Right lobe of liver (tissue), 6 donors: ENCODE results near the gene LMX1B. TPM values are rescaled to one million over a fixed set of nuclear protein-coding genes. Genes with fewer than 3 reads are reported as not detected.

ENCODE experiments used
- ATAC-seq, 4 donors: fragments of 200-7000 bp; cut with Tn5 transposase; one replicate each; pipeline ENCODE4 v1.9.1; 2020; ENCODE audit warnings: mild to moderate bottlenecking in 4 of 4, moderate library complexity in 4 of 4
- DNase-seq, 3 donors: peaks; one replicate each; pipeline ENCODE4 v3.0.0-alpha.2; 2020
- H3K27ac ChIP-seq, 3 donors: fragments of 200-600 bp; one replicate each; pipeline ENCODE4 v1.8.0; 2022
- H3K27me3 ChIP-seq, 2 donors: fragments of 200-600 bp; one replicate each; pipeline ENCODE4 v1.8.0; 2022
- H3K36me3 ChIP-seq, 4 donors: fragments of 200-600 bp; sonication (generic) in 1 of 4; one replicate each; pipeline versions ENCODE4 v1.5.1 to v1.8.0; 2017 to 2022; ENCODE audit warnings: control low read depth in 1 of 4
- H3K4me1 ChIP-seq, 4 donors: fragments of 200-600 bp; sonication (generic) in 1 of 4; one replicate each; pipeline versions ENCODE4 v1.5.1 to v1.8.0; 2017 to 2022; ENCODE audit warnings: control low read depth in 1 of 4
- H3K4me3 ChIP-seq, 3 donors: fragments of 200-600 bp; one replicate each; pipeline ENCODE4 v1.8.0; 2022
- H3K9me3 ChIP-seq, 4 donors: fragments of 200-600 bp; sonication (generic) in 1 of 4; one replicate each; pipeline versions ENCODE4 v1.5.1 to v1.8.0; 2017 to 2022; ENCODE audit warnings: control low read depth in 1 of 4
- POLR2A ChIP-seq: fragments of 450-650 bp; IDR thresholded peaks from one replicate; pipeline ENCODE4 v1.6.1; 2017; ENCODE audit warnings: antibody characterized with exemption, mild to moderate bottlenecking
- WGBS: methylation state at CpG from one replicate; pipeline ENCODE4 v1.1.6; 2018; ENCODE audit warnings: low coverage, low lambda C conversion rate; ENCODE audit not compliant: insufficient coverage; ENCODE audit errors: missing lambda C conversion rate; 5-methylcytosine and 5-hydroxymethylcytosine counted together
- intact Hi-C, 2 donors: fragments of 100-400 bp; cut with DNase I; formaldehyde crosslinking; loops; one replicate each; pipeline versions ENCODE4 v1.11.2 to v1.14.1; 2022
- total RNA-seq, 6 experiments: library from RNA; depleted of rRNA in 2 of 6; stranded (reverse); fragments of >200 nt in 2 of 6; fragmentation: NEBNext Ultra II Directional in 3 of 6; extraction: Animal tissue kit (Norgen Biotek cat#: 25700) in 3 of 6; gene quantifications; one replicate each; pipeline versions ENCODE4 v1.1.0 to v1.2.4, GENCODE V29; 2016 to 2023
- TF ChIP-seq, protein P1 (sequence below), 4 donors: fragments of 200-600 bp in 3 of 4; fragments of 450-650 bp in 1 of 4; IDR thresholded peaks; one replicate each; pipeline versions ENCODE4 v1.5.1 to v1.8.0; 2016 to 2022; ENCODE audit warnings: antibody characterized with exemption in 4 of 4, mild to moderate bottlenecking in 2 of 4
- donor health status: DM: no; HTN: yes; CAD: no.
- donor health status: DM: no; HTN: no; CAD: no.
- donor health status: DM: no; HTN: no; CAD: no.
- donor health status: DM: no; HTN: yes; CAD: no.
- donor health status: DM: no; HTN: yes; CAD: no.

LMX1B gene
- total RNA-seq, 6 experiments from 2014 or later, result not detected

- no peak for ATAC-seq
- intact Hi-C loops, result no loop called here
- Histone ChIP-seq H3K27me3 (peaks cover 0 to 40% of the 10 kb centered on the region in 2 donors), H3K9me3 (no peaks in the 10 kb centered on the region), H3K4me1 (peaks cover 0 to 11% (median under 1%) of the 10 kb centered on the region in 4 donors), H3K36me3 (no peaks in the 10 kb centered on the region), H3K27ac (no peak overlapping the region), H3K4me3 (no peak overlapping the region)
- 27% methylated on average over 15 of the region's 18 CpGs for WGBS
- TF ChIP-seq POLR2A, result no peak
- TF ChIP-seq, protein P1, sequence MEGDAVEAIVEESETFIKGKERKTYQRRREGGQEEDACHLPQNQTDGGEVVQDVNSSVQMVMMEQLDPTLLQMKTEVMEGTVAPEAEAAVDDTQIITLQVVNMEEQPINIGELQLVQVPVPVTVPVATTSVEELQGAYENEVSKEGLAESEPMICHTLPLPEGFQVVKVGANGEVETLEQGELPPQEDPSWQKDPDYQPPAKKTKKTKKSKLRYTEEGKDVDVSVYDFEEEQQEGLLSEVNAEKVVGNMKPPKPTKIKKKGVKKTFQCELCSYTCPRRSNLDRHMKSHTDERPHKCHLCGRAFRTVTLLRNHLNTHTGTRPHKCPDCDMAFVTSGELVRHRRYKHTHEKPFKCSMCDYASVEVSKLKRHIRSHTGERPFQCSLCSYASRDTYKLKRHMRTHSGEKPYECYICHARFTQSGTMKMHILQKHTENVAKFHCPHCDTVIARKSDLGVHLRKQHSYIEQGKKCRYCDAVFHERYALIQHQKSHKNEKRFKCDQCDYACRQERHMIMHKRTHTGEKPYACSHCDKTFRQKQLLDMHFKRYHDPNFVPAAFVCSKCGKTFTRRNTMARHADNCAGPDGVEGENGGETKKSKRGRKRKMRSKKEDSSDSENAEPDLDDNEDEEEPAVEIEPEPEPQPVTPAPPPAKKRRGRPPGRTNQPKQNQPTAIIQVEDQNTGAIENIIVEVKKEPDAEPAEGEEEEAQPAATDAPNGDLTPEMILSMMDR (IDR thresholded peaks at IDR 0.05), result no peak
- DNase-seq, result no peak
Measured at GRCh38 chr9:126617003-126617822, 3.5 kb downstream of the LMX1B start.

- Histone ChIP-seq H3K9me3 (no peaks in the 10 kb centered on the region), H3K27me3 (peaks cover under 1 to 39% of the 10 kb centered on the region in 2 donors), H3K4me3 (no peak overlapping the region), H3K27ac (no peak overlapping the region), H3K4me1 (peaks cover 0 to 6% (median under 1%) of the 10 kb centered on the region in 4 donors), H3K36me3 (no peaks in the 10 kb centered on the region)
- 5% methylated on average over 12 of the region's 12 CpGs for WGBS
- DNase-seq (peak in 1 of 3 donors; percentile 15), ATAC-seq (no peak)
- intact Hi-C loops, result no loop called here
- TF ChIP-seq, protein P1 (IDR thresholded peaks at IDR 0.05), result no peak
- no peak for TF ChIP-seq POLR2A
Measured at GRCh38 chr9:126617823-126618165, 4.1 kb downstream of the LMX1B start.

DNA sequence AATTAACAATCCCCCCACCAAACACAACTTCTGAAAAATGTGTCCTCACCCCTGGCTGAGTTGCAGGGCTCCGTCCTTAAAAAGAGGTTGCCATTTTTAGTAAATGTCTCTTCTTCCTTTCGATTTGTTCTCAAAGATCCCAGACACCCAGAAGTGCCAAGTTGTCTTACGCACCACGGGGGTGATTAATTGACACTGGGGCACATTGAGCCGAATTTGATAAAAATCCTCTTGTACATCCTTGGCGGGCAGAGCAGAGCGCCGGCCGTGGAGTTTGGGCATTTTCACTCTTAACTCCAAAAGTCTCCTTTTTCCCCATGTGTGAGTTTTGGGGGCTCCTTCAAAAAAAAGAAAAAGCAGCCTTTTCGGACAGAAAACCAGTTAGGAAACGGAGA, 4.5 kb downstream of the LMX1B start:
- ATAC-seq (no peak), DNase-seq (peak in 1 of 3 donors; percentile 7)
- no peaks in the 10 kb centered on the region for H3K9me3 ChIP-seq
- peaks cover 4 to 39% of the 10 kb centered on the region in 2 donors for H3K27me3 ChIP-seq
- no peaks in the 10 kb centered on the region for H3K36me3 ChIP-seq
- no peak overlapping the region for H3K27ac ChIP-seq
- no peak overlapping the region for H3K4me3 ChIP-seq
- intact Hi-C loops, result no loop called here
- TF ChIP-seq, protein P1 (IDR thresholded peaks at IDR 0.05), result no peak
- no peak for TF ChIP-seq POLR2A
- WGBS, result 4% methylated on average over 11 of the region's 11 CpGs
- peaks cover 0 to 4% (median under 1%) of the 10 kb centered on the region in 4 donors for H3K4me1 ChIP-seq

DNA sequence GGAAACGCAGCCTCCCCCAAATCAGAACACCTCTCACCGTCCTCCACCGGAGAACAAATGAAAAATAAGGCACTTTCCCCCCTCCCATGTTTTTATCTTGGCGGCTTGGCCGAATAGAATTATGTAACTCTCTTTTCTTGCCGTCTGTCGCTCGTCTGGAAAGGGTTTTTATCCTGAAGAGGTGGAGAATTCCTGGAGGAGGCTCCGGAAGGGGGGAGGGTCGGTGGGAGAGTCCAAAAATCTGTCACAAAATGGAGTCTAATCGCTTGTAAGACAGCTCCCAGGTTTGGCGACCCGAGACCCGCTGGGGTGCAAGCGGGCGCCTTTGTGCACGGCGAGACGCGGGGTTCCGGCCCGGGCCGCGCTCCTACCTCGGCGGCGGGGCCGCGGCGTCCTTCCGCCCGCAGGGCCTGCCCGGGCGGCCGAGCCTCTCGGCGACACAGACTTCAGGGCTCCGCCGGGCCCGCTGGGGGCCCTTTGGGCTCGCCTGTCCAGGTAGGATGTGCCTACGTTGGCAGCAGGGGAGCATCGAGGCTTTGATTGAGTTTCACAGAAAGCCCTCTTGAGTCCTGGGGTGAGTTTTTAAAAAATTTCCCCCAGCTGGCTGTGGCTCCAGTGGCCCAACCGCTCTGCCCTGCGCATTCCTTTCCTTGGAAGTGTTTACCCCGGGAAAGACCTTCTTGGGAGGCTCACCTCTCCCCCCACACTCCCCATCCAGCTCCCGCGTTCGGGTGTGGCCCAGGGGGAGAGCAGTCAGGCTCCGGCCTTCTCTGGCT, 5.0 kb downstream of the LMX1B start:
- TF ChIP-seq POLR2A, result no peak
- TF ChIP-seq, protein P1 (IDR thresholded peaks at IDR 0.05), result no peak
- under 1% methylated on average over 16 of the region's 50 CpGs for WGBS
- H3K27me3 ChIP-seq, result peaks cover 10 to 42% of the 10 kb centered on the region in 2 donors
- no peaks in the 10 kb centered on the region for H3K9me3 ChIP-seq
- H3K36me3 ChIP-seq, result no peaks in the 10 kb centered on the region
- no peaks in the 10 kb centered on the region for H3K4me1 ChIP-seq
- DNase-seq (peak in 1 of 3 donors; percentile 24), ATAC-seq (no peak)
- no peak overlapping the region for H3K4me3 ChIP-seq
- intact Hi-C loops, result no loop called here
- H3K27ac ChIP-seq, result no peak overlapping the region
